D721Med (cell line): Measurements from ENCODE around the gene TGFBR1.

Source experiments
- DNase-seq: peaks from one replicate; pipeline ENCODE4 v3.0.0; 2011; ENCODE audit warnings: low spot score; ENCODE audit not compliant: insufficient read length
- FAIRE-seq: peaks from 2 replicates; lab custom pipeline; 2011; peaks lifted over from hg19 to GRCh38; lab: Jason Lieb, UNC
- TF ChIP-seq, protein P1 (sequence below): IDR thresholded peaks from 2 replicates; pipeline ENCODE4 v1.5.1; 2012; ENCODE audit warnings: mild to moderate bottlenecking, control low read depth; ENCODE audit not compliant: insufficient read depth; ENCODE audit errors: missing control alignments

The TGFBR1 gene

GRCh38 chr9:99104459-99105151 lies at the start of gene TGFBR1:
Gene TGFBR1, plus strand, starts transcription at chr9:99105113. Its CDS starts 93 bp downstream, at chr9:99105206.
- no peak for FAIRE-seq

DNA sequence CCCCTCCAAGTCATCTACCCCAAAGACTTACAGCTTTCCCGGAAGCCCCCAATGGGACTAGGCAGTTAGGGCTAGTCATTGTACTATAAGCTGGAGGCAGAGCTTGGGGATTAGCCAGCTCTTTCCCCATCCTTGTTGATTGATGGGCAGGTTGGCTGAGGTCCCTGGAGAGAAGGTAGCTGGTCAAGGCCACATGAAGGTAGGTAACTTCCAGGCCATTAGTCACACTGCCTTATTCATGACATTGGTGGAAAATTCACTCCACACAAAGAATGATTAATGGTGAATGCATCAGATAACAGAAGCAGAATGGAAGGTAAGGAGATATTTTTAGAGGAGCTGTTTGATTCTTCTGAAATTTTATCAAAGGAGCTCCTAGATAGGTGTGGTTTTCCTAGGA lies 49.5 kb upstream of the TGFBR1 start:
- no peak for FAIRE-seq
- no peak for DNase-seq
- TF ChIP-seq, protein P1, sequence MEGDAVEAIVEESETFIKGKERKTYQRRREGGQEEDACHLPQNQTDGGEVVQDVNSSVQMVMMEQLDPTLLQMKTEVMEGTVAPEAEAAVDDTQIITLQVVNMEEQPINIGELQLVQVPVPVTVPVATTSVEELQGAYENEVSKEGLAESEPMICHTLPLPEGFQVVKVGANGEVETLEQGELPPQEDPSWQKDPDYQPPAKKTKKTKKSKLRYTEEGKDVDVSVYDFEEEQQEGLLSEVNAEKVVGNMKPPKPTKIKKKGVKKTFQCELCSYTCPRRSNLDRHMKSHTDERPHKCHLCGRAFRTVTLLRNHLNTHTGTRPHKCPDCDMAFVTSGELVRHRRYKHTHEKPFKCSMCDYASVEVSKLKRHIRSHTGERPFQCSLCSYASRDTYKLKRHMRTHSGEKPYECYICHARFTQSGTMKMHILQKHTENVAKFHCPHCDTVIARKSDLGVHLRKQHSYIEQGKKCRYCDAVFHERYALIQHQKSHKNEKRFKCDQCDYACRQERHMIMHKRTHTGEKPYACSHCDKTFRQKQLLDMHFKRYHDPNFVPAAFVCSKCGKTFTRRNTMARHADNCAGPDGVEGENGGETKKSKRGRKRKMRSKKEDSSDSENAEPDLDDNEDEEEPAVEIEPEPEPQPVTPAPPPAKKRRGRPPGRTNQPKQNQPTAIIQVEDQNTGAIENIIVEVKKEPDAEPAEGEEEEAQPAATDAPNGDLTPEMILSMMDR = no peak

More at GRCh38 chr9:99104459-99105151, at the start of gene TGFBR1:
- TF ChIP-seq, protein P1 = no peak
- peak; percentile 82 for DNase-seq

DNA sequence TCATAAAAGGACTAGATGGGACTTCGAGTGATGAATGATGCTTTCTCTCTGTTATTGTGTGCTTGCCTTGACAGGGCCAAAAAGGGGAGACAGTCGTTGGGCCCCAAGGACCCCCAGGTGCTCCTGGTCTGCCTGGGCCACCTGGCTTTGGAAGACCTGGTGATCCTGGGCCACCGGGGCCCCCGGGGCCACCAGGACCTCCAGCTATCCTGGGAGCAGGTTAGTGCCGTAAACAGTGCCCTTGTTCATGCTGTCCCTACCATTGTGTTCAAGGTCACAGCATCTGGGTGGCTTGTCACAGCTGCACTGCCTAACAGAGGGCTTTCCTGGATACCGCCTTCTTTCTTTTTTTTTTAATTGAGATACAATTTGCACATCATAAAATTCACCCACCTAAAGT lies 48.7 kb upstream of the TGFBR1 start:
- TF ChIP-seq, protein P1 = no peak
- no peak for DNase-seq
- FAIRE-seq = no peak

DNA sequence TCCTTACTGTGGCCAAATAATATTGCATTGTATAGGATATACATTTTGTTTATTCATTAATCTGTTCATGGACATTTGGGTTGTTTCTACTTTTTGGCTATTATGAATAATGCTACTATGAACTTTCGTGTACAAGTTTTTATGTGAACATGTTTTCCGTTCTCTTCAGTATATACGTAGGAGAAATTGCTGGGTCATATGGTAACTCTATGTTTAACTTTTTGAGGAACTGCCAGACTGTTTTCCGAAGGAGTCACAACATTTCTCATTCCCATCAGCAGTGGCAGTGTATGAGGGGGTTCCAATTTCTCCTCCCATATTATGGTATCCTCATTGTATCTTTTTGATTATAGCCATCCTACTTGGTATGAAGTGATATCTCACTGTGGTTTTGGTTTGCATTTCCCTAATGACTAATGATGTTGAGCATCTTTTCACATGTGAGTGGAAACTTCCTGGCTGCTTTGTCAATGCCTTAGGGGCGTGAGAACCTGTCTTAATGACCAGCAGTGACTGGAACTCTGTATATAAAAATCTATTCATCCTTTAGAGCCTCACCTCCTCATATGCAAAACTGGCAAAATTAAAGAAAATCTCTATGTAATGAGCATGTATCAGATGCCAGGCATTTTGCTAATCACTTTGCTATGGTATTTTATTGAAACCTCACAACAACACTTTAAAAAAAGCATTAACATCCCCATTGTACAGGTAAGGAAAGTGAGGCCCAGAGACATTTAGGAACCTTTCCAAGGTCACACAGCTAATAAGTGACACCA lies 47.8 kb upstream of the TGFBR1 start:
- no peak for FAIRE-seq
- TF ChIP-seq, protein P1 = no peak
- no peak for DNase-seq

DNA sequence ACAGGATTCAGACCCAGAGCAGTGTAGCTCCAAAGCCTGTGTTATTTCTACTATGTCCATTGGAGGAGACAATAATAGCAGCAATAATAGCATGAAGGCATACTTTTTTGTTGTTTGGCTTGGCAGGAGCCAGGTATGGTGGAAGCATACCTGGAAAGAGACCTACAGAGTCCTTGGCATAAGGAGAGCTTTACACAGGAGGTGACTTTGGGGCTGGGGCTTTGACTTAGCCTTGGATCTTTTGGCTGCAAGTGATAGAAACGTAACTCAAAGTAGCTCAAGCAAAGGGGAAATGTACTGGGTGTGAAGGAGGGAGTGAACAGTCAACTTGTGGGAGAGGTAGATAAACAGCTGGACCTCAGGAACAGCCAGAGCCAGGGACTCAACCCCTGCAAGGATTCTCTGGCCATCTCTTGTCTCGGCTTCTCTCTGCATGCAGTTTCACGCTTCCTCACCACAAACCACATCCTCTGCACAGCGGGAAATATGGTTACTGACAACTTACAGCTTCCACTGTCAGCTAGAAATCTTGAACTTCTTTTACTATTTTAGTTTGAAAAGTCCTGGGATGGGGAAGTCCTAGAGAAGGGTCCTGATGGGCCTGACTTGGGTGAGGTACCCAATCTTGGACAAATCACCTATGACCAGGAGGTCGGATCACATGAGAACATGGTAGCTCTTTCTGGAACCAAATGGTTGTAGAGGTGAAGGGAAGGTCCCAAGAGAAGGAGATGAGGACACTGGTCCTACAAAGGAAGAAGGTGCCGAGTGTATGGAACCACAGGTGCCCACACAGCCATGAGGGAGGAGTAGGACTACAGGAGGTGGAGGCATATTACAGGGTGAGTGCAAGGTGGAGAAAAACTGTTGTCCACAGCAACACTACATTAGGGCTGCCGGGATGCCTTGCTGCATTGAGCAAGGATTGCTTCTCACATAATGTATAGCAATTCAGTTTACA lies 47.0 kb upstream of the TGFBR1 start:
- TF ChIP-seq, protein P1 = no peak
- no peak for DNase-seq
- no peak for FAIRE-seq

DNA sequence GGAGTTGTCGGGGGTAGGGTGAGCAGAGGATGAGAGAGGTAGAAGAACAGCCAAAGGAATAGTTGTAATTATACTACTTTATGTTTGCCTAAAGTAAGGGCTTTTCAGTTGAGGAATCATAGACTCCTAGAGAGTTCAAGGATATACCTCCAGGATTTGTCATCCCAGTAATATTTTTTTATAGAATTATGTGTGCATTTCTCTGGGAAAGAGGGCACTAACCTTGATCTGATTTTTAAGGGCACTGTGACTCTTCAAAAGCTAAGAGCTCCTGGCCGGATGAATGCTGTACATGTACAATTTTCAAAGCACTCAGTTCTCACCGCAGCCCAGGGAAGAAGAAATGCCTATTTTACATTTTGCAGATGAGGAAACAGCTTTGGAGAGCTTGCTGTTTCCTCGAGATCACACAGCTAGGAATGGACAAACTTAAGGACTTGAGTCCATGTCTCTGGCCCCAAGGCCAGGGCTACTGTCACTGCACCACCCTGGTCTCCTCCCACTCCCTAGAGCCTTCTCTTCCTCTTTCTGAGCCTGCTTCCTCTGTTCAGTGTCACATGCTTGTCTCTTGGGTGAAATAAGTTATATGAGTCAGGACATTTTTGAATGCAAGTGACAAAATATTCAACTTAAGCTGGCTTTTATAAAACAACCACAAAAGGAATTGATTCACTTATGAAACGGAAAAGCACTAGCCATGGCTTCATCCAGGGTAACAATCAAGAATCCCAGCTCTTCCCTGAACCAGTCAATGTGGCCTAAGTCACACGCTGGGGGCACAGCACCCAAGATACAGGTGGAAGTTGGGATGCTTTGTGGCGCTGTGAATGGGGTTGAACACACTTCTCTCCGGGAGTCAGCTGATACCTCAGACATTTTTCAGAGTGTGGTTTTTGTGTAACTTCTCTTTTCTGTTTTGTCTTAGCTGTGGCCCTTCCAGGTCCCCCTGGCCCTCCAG lies 45.7 kb upstream of the TGFBR1 start:
- no peak for FAIRE-seq

More for the DNA sequence above, 45.7 kb upstream of the TGFBR1 start:
- TF ChIP-seq, protein P1 = no peak
- DNase-seq = no peak
